Omental fat pad (tissue), 4 donors: ENCODE data around the gene MRAP. TPM values are rescaled to one million over a fixed set of nuclear protein-coding genes. Genes with fewer than 3 reads are reported as not detected.

Experiments used
- ATAC-seq: fragments of 150-250 bp; one replicate; pipeline ENCODE4 v1.9.1; 2016; ENCODE audit warnings: mild to moderate bottlenecking, moderate library complexity; ENCODE audit not compliant: low FRiP score
- DNase-seq: peaks from one replicate; pipeline ENCODE4 v3.0.0-alpha.2; 2019; ENCODE audit warnings: low spot score
- CTCF ChIP-seq, 3 donors: fragments of 450-650 bp; IDR thresholded peaks; one replicate each; pipeline ENCODE4 v1.5.1; 2016 to 2017; ENCODE audit warnings: antibody characterized with exemption in 3 of 3, mild to moderate bottlenecking in 3 of 3, moderate library complexity in 2 of 3
- total RNA-seq, 4 donors: library from RNA; depleted of rRNA; stranded (reverse); fragments of >200 nt; gene quantifications; one replicate each; pipeline ENCODE4 v1.1.0, GENCODE V29; 2016

The MRAP gene
- total RNA-seq, 4 donors from 2014 or later, result 6.5 to 162 (median 41.3) TPM

- ATAC-seq, result no peak
- no peak for DNase-seq
- TF ChIP-seq CTCF (IDR thresholded peaks at IDR 0.05), result no peak
Observed at GRCh38 chr21:32314806-32315205, 16.2 kb downstream of the MRAP start.

GRCh38 chr21:32315511-32316281 is 17.0 kb downstream of the MRAP start:
- ATAC-seq (no peak), DNase-seq (no peak)
- TF ChIP-seq CTCF (IDR thresholded peaks at IDR 0.05), result no peak

GRCh38 chr21:32316361-32317215 is 17.9 kb downstream of the MRAP start:
- ATAC-seq, result no peak
- DNase-seq, result no peak

GRCh38 chr21:32317726-32318125 is 19.1 kb downstream of the MRAP start:
- TF ChIP-seq CTCF (IDR thresholded peaks at IDR 0.05), result no peak
- DNase-seq (no peak), ATAC-seq (no peak)

More at GRCh38 chr21:32316361-32317215, 17.9 kb downstream of the MRAP start:
- TF ChIP-seq CTCF (IDR thresholded peaks at IDR 0.05), result no peak

- DNase-seq, result no peak
- no peak for TF ChIP-seq CTCF (IDR thresholded peaks at IDR 0.05)
- ATAC-seq, result no peak
Observed at GRCh38 chr21:32319012-32319411, 20.4 kb downstream of the MRAP start.

GRCh38 chr21:32320059-32320458 is 21.4 kb downstream of the MRAP start:
- no peak for TF ChIP-seq CTCF (IDR thresholded peaks at IDR 0.05)
- ATAC-seq (no peak), DNase-seq (no peak)
